ENCODE data around the gene LRRFIP1.

LRRFIP1 gene

GRCh38 chr2:237798236-237799059, 171.1 kb downstream of the LRRFIP1 start, which contains the start of gene RBM44:
Gene RBM44, plus strand, starts transcription at chr2:237798779. Its CDS starts 14,831 bp downstream, at chr2:237813610.
- H3K36me3 ChIP-seq: no peaks in the 10 kb centered on the region
- DNase-seq: no peak
- no peak within 1 kb of the TSS for H3K4me3 ChIP-seq (ENCODE audit: low read depth, low read length)
- H3K27ac ChIP-seq: no peak within 1 kb of the TSS
- H3K27me3 ChIP-seq (ENCODE audit: insufficient read depth, low read depth, severe bottlenecking): no peaks in the 10 kb centered on the region
- H3K9me3 ChIP-seq (ENCODE audit: severe bottlenecking): peaks cover 8% of the 10 kb centered on the region
- TF ChIP-seq, protein P1, sequence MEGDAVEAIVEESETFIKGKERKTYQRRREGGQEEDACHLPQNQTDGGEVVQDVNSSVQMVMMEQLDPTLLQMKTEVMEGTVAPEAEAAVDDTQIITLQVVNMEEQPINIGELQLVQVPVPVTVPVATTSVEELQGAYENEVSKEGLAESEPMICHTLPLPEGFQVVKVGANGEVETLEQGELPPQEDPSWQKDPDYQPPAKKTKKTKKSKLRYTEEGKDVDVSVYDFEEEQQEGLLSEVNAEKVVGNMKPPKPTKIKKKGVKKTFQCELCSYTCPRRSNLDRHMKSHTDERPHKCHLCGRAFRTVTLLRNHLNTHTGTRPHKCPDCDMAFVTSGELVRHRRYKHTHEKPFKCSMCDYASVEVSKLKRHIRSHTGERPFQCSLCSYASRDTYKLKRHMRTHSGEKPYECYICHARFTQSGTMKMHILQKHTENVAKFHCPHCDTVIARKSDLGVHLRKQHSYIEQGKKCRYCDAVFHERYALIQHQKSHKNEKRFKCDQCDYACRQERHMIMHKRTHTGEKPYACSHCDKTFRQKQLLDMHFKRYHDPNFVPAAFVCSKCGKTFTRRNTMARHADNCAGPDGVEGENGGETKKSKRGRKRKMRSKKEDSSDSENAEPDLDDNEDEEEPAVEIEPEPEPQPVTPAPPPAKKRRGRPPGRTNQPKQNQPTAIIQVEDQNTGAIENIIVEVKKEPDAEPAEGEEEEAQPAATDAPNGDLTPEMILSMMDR (IDR thresholded peaks at IDR 0.05; ENCODE audit: low read depth, low read length): no peak

DNA sequence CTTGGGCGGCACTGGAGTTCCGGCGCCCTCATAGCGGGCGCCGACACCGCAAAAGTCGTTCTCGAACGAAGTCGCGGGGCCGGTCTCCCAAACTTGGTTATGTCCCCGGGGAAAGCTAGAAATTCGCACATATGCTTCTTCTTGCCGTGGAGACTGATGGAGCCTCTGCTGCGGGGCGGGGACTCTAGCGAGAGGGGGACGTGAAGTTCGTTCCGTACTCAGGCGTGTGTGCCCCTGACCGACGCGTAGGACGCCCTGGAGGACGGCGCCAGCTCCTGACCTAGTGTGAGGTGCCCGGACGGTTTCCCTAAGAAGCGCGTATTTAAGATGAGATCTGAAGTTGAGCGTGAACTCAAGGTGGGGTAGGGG, 171.7 kb downstream of the LRRFIP1 start:
- Histone ChIP-seq H3K27ac (no peak overlapping the region), H3K27me3 (ENCODE audit: insufficient read depth, low read depth, severe bottlenecking) (no peaks in the 10 kb centered on the region), H3K9me3 (ENCODE audit: severe bottlenecking) (peaks cover 8% of the 10 kb centered on the region), H3K4me3 (ENCODE audit: low read depth, low read length) (no peak overlapping the region), H3K36me3 (no peaks in the 10 kb centered on the region)
- TF ChIP-seq, protein P1 (IDR thresholded peaks at IDR 0.05; ENCODE audit: low read depth, low read length): no peak
- DNase-seq: no peak

DNA sequence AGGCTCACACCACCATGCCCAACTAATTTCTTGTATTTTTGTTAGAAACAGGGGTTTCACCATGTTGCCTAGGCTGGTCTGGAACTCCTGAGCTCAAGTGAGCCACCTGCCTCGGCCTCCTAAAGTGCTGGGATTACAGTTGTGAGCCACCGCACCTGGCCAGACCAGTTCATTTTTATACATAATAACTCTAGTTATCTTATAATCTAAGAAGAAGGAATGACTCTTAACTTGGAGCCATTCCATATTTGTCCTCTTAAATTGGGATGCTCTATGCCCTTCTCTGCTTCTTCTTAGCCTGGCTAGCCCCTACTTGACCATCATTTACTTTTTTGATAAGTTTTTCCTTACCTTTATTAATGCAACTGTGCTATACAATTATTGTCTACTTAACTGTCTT, 174.1 kb downstream of the LRRFIP1 start:
- Histone ChIP-seq H3K9me3 (ENCODE audit: severe bottlenecking) (peaks cover 8% of the 10 kb centered on the region), H3K36me3 (no peaks in the 10 kb centered on the region), H3K27me3 (ENCODE audit: insufficient read depth, low read depth, severe bottlenecking) (no peaks in the 10 kb centered on the region), H3K4me3 (ENCODE audit: low read depth, low read length) (no peak overlapping the region), H3K27ac (no peak overlapping the region)
- TF ChIP-seq, protein P1 (IDR thresholded peaks at IDR 0.05; ENCODE audit: low read depth, low read length): no peak
- no peak for DNase-seq

DNA sequence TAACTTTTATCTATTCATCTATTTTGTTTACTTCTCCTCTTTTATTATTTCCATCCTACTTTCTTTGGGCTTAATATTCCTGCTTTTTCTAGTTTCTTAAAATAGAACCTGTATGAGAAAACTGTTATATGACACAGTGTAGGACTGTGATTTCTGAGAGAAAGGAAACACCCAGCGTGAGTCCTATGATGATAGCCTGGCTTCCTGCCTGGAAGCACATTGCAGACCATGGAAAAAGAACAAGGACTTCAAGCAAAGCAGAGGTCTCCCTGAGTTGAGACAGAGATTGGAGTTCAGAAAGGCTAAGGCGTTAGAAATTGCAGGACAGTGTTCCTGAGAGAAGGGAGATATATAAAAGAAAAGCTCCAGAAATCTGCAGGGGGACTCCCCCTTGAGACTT, 178.9 kb downstream of the LRRFIP1 start:
- no peaks in the 10 kb centered on the region for H3K9me3 ChIP-seq (ENCODE audit: severe bottlenecking)
- no peaks in the 10 kb centered on the region for H3K36me3 ChIP-seq
- no peaks in the 10 kb centered on the region for H3K27me3 ChIP-seq (ENCODE audit: insufficient read depth, low read depth, severe bottlenecking)
- no peak overlapping the region for H3K4me3 ChIP-seq (ENCODE audit: low read depth, low read length)
- TF ChIP-seq, protein P1 (IDR thresholded peaks at IDR 0.05; ENCODE audit: low read depth, low read length): no peak
- H3K27ac ChIP-seq: no peak overlapping the region
- no peak for DNase-seq

DNA sequence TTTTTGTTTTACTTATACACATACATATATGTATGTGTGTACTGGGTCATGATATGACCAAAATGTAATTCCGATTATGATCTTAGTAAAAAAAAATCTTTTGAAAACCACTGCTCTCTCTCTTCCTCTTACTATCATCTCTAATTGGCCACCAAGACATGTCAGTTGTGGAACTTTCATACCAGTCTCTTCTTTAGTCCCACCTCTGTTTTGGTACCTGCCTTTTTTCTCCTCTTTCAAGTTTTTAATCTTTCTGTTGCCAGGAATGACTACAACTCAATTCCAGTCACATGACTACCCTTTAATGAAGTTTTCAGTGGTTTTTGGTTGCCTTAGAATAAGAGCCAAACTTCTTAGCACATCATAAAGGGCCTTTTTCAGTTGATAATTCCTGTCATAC, 188.2 kb downstream of the LRRFIP1 start:
- H3K36me3 ChIP-seq: no peaks in the 10 kb centered on the region
- H3K4me3 ChIP-seq (ENCODE audit: low read depth, low read length): no peak overlapping the region
- no peak overlapping the region for H3K27ac ChIP-seq
- DNase-seq: no peak
- no peaks in the 10 kb centered on the region for H3K9me3 ChIP-seq (ENCODE audit: severe bottlenecking)
- TF ChIP-seq, protein P1 (IDR thresholded peaks at IDR 0.05; ENCODE audit: low read depth, low read length): no peak
- no peaks in the 10 kb centered on the region for H3K27me3 ChIP-seq (ENCODE audit: insufficient read depth, low read depth, severe bottlenecking)

GRCh38 chr2:237816531-237816930, 189.1 kb downstream of the LRRFIP1 start:
- Histone ChIP-seq H3K36me3 (no peaks in the 10 kb centered on the region), H3K27ac (no peak overlapping the region), H3K27me3 (ENCODE audit: insufficient read depth, low read depth, severe bottlenecking) (no peaks in the 10 kb centered on the region), H3K9me3 (ENCODE audit: severe bottlenecking) (no peaks in the 10 kb centered on the region), H3K4me3 (ENCODE audit: low read depth, low read length) (no peak overlapping the region)
- DNase-seq: no peak
- TF ChIP-seq, protein P1 (IDR thresholded peaks at IDR 0.05; ENCODE audit: low read depth, low read length): no peak

All from WERI-Rb-1 (cell line).